Stimulated activated CD4-positive, alpha-beta T cell treated with anti-CD3 and anti-CD28 coated beads, Interleukin-2, amount 100 ng/mL, for 4 hours (primary cell): Measurements from ENCODE around the gene OSGIN1.
A peak's percentile ranks its signal among the peaks of the same experiment; 100 is the strongest.

Source experiments
- DNase-seq: peaks from one replicate; pipeline ENCODE4 v3.0.0-alpha.2; 2020; ENCODE audit warnings: low read depth

The OSGIN1 gene

GRCh38 chr16:83952940-83953795 lies at the start of gene OSGIN1:
TSS of gene OSGIN1 (plus strand) at chr16:83953240. CDS start at chr16:83957672, 4,432 bp downstream.
- peak; percentile 78 for DNase-seq

GRCh38 chr16:83903751-83904150 lies 49.3 kb upstream of the OSGIN1 start:
- DNase-seq = no peak

- DNase-seq = no peak
These were observed 46.4 kb upstream of the OSGIN1 start for GRCh38 chr16:83906683-83907082.

GRCh38 chr16:83907111-83907510 lies 45.9 kb upstream of the OSGIN1 start:
- DNase-seq = no peak

GRCh38 chr16:83907631-83908250 lies 45.3 kb upstream of the OSGIN1 start:
- DNase-seq = no peak

- no peak for DNase-seq
These were observed 44.2 kb upstream of the OSGIN1 start for GRCh38 chr16:83908798-83909197.

GRCh38 chr16:83911290-83911689 lies 41.8 kb upstream of the OSGIN1 start:
- no peak for DNase-seq

GRCh38 chr16:83912519-83913244 lies 40.4 kb upstream of the OSGIN1 start:
- no peak for DNase-seq

GRCh38 chr16:83913245-83913633 lies 39.8 kb upstream of the OSGIN1 start:
- no peak for DNase-seq

- DNase-seq = no peak
These were observed 38.8 kb upstream of the OSGIN1 start for GRCh38 chr16:83914091-83914710.

- no peak for DNase-seq
These were observed 38.0 kb upstream of the OSGIN1 start for GRCh38 chr16:83915081-83915480.

- DNase-seq = no peak
These were observed 37.5 kb upstream of the OSGIN1 start for GRCh38 chr16:83915491-83915890.

- no peak for DNase-seq
These were observed 35.6 kb upstream of the OSGIN1 start for GRCh38 chr16:83917152-83918120.

GRCh38 chr16:83920894-83921491 lies 32.0 kb upstream of the OSGIN1 start:
- no peak for DNase-seq

- no peak for DNase-seq
These were observed 29.3 kb upstream of the OSGIN1 start for GRCh38 chr16:83923581-83924365.

GRCh38 chr16:83924686-83925085 lies 28.4 kb upstream of the OSGIN1 start:
- no peak for DNase-seq

- no peak for DNase-seq
These were observed 27.7 kb upstream of the OSGIN1 start for GRCh38 chr16:83925095-83925905.

- DNase-seq = no peak
These were observed 26.9 kb upstream of the OSGIN1 start for GRCh38 chr16:83925957-83926725.
